HG02678 (cell line): Measurements from ENCODE around the gene LTB4R.

ENCODE experiments used
- ATAC-seq: cut with Tn5 transposase; IDR thresholded peaks from one replicate; pipeline ENCODE4 v1.9.1; 2021; ENCODE audit warnings: mild to moderate bottlenecking, moderate library complexity; ENCODE audit not compliant: unreplicated experiment

LTB4R gene

GRCh38 chr14:24299255-24300191 is 11.8 kb upstream of the LTB4R start, which contains the start of the genes DHRS1 and NOP9:
DHRS1 (minus strand) TSS chr14:24299780; CDS start chr14:24299106, 674 bp downstream.
NOP9 (plus strand) TSS chr14:24299850; CDS start chr14:24299955, 105 bp downstream.
- ATAC-seq = peak; percentile 75

DNA sequence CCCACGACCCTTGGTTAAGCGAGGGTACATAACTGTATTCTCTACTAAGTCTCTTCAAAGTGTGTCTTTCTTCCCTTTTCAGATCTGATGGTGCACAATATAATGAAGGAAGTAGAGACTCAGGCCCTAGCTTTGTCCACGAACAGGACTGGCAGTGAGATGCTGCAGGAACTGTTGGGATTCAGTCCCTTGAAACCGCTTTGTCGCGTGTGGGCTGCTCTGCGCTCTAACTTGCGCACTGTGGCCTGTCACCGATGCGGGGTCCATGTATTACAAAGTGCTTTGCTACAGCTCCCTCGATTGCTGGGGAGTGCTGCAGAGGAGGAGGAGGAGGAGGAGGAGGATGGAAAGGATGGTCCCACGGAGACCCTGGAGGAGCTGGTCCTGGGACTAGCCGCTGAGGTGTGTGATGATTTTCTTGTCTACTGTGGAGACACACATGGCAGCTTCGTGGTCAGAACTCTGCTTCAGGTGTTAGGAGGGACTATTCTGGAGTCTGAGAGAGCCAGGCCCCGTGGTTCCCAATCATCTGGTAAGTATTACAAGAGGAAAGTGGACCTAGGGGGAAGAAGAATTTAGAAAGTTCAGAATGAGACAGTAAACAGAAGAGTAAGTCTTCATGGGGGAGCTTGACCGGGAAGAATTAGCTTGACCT is 10.8 kb upstream of the LTB4R start:
- no peak for ATAC-seq

DNA sequence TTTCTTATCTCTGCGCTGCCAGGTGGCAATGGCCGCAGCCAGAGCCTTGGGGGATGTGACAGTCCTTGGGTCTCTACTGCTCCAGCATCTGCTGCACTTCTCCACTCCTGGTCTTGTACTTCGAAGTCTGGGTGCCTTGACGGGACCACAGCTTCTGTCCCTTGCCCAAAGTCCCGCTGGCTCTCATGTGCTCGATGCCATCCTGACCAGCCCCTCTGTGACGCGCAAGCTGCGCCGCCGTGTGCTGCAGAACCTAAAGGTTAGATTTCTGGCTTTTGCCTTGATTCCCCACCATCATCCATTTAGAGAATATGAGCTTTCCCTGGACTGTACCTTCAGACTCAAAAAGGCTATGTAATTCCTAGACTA is 7.3 kb upstream of the LTB4R start:
- ATAC-seq = no peak

- no peak for ATAC-seq
Measured at GRCh38 chr14:24307156-24307574, 4.1 kb upstream of the LTB4R start.

DNA sequence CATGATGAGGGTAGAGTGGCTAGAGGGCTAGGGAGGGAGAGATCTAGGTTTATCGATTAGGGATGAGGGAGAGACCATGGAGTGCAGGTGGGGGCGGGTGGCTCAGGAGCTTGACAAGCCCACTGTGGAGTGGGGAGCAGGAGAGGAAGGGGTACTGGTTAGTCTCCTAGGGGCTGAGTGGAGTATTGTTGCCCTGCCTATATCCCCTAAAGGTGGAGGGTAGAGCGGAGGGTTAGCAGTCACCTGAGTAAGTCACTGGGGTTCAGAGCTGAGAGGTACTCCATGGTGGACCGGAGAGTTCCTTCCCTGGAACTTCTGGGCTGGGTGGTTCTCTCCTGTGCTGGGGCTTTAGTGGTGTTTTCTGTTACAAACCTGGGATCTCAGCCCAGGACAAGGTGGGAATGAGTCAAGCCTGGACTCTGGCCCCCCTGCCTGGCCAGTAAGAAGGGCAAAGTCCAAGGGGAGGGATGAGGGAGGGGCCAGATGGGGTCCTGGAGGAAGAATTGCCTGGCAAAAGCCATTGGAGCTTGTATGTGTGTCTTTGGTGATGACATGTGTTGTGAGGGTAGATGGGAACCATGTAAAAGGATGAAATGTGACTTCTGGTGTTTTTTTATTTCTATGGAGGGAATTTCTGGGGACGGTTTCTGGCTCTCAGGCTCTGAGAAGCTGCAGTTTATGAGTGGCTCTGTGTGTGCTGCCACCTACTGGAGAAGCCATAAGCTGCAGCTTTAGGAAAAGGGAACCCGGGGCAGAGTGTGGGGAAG is 3.5 kb upstream of the LTB4R start, which contains the start of gene CIDEB:
Gene CIDEB, minus strand, starts transcription at position 403 of the 767 bp plus-strand sequence. Its CDS starts 119 bp downstream, at position 284.
- no peak for ATAC-seq

DNA sequence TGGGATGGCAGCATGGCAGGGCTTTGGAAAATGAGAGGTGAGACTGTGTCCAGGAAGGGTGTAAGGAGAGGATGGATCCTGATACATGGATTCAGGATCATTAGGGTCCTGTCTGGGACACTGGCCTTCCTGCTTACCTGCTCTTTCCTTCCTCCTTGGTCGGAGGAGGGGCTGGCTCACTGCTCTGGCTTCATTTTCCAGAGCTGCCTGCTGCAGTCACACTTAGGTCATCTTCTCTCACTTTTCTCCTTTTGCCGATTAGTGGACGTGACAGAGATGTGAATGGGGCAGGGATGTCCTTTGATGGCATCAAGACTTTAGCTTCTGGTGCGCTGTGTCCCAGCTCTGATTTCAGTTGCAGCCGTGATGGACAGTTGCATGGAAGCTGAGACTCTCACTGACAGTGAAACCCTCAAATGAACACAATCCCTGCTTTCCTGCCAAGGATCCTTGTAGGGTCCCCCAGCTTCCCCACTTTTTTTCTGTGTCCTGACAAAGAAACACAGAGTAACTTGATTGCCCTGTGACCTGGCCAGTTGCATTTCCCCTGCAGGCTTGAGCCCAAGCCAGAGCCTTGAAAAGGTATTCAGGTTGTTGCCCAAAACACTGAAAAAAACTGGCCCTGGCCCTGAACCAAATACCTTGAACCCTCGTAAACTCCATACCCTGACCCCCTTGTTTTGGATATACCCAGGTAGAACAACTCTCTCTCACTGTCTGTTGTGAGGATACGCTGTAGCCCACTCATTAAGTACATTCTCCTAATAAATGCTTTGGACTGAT is 2.8 kb upstream of the LTB4R start:
- no peak for ATAC-seq

DNA sequence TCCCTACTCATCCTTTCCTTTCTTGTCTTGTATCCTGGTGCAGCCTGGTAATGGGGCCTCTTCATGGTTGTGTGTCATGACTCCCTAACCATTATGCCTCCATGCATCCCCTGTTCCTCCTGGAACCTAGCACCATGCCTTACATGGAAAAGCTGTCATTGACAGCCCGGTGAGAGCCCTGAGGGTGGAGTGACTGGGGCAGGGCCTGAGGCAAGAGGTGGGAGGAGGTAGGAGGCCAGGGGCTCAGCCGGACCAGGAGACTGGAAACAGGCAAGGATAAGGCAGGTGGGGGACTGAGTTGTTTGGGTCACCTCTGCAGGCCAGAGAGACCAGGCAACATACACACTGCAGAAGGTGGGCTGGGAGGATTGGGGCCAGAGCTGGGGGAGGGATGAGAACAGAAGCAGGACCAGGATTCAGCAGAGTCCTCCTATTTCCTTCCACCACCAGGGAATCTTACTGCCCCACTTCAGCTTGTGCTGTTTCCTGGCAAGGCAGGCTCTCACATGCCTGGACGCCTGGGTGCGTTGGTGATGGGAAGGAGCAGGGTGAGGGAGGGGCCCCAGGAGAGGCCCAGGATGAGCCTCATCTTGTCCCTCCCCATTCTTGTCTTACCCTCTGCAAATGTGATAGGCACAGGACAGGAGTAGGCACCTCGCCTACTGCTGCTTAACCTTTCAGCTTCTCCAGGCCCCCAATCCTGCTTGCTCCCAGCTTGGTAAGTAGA is 1.6 kb upstream of the LTB4R start, which contains the start of gene LTB4R2:
Gene LTB4R2, plus strand, starts transcription at position 603 of the 727 bp plus-strand sequence. CDS start 525 bp downstream, outside the sequence.
- no peak for ATAC-seq

DNA sequence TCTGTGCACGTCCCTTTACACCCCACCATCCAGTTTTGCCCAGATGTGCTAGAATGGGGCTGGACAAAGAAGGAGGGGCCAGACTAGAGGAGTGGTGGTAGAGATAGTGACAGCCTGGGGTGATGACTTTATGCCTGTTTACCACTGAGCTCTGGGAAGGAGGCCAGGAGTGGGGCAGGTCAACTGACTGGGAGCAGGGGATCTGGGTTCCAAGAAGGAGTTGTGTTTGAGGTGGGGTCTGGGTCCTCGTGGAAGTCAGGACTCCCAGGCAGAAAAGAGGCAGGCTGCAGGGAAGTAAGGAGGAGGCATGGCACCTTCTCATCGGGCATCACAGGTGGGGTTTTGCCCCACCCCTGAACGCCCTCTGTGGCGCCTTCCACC is 1.0 kb upstream of the LTB4R start:
- no peak for ATAC-seq

DNA sequence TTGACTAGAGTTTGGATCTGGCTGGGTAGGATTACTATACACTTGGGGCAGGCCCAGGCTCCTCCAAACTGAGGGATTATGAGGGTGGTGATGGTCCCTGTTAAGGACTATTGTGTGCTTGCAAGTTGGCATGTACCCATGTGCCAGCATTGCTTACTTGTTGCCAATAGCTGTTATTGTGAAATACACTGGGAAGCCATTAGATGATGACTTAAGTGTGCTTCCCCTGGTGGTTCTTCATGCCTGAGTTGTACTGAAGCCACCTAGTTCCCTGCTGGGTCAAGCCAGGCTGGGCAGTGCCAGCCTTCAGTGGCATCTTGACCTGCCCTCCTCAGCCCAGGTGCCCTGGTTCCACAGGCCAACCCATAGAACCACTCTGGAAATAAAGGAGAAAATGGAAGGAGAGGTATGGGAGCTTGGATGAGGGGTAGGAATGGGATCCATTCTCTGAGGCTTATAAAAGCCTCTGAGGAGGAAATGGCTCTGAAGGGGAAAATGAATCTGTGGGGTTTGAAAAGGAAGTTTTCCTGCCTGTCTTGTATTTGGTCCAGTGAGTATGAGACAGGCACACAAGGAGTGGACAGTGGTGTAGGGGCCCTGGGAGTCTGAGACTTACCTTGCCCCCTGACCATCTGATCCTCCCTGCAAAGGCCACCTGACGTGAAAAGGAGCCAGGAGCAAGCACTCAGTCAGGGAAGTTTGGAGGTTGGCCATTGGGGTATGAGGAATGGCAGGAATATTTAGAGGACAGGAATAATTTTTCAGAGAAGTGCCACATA is 724 bp downstream of the LTB4R start:
- no peak for ATAC-seq

- ATAC-seq = no peak
Measured at GRCh38 chr14:24312736-24313507, 1.6 kb downstream of the LTB4R start.

- ATAC-seq = no peak
Measured at GRCh38 chr14:24313913-24314312, 2.6 kb downstream of the LTB4R start.

GRCh38 chr14:24314377-24315193 is 3.3 kb downstream of the LTB4R start:
- ATAC-seq = no peak

GRCh38 chr14:24315243-24315806 is 4.0 kb downstream of the LTB4R start:
- no peak for ATAC-seq

DNA sequence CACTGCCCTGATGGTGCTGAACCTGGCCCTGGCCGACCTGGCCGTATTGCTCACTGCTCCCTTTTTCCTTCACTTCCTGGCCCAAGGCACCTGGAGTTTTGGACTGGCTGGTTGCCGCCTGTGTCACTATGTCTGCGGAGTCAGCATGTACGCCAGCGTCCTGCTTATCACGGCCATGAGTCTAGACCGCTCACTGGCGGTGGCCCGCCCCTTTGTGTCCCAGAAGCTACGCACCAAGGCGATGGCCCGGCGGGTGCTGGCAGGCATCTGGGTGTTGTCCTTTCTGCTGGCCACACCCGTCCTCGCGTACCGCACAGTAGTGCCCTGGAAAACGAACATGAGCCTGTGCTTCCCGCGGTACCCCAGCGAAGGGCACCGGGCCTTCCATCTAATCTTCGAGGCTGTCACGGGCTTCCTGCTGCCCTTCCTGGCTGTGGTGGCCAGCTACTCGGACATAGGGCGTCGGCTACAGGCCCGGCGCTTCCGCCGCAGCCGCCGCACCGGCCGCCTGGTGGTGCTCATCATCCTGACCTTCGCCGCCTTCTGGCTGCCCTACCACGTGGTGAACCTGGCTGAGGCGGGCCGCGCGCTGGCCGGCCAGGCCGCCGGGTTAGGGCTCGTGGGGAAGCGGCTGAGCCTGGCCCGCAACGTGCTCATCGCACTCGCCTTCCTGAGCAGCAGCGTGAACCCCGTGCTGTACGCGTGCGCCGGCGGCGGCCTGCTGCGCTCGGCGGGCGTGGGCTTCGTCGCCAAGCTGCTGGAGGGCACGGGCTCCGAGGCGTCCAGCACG is 4.7 kb downstream of the LTB4R start:
- no peak for ATAC-seq

- no peak for ATAC-seq
Measured at GRCh38 chr14:24316597-24316950, 5.3 kb downstream of the LTB4R start.
